Measurements from ENCODE around the gene ALLC.

GRCh38 chr2:3742743-3743508 lies 84.9 kb downstream of the ALLC start:
- TF ChIP-seq CTCF (IDR thresholded peaks at IDR 0.05) = no peak
- no peak for TF ChIP-seq POLR2A (IDR thresholded peaks at IDR 0.05)
- no peak for TF ChIP-seq POLR2AphosphoS5 (IDR thresholded peaks at IDR 0.05)

All from prostate gland (tissue), 2 donors.